SK-N-SH (cell line): Measurements from ENCODE around the gene GJB1.

Source experiments
- SIN3A ChIP-seq: IDR thresholded peaks from 2 replicates; pipeline ENCODE4 v1.6.1; 2012; ENCODE audit warnings: low read depth, mild to moderate bottlenecking, low read length, moderate library complexity, borderline replicate concordance
- TF ChIP-seq, protein P1 (sequence below): fragments of 200-600 bp; sonication (generic); IDR thresholded peaks from 2 replicates; pipeline ENCODE4 v1.6.1; 2017; ENCODE audit warnings: antibody characterized with exemption, mild to moderate bottlenecking, moderate library complexity

DNA sequence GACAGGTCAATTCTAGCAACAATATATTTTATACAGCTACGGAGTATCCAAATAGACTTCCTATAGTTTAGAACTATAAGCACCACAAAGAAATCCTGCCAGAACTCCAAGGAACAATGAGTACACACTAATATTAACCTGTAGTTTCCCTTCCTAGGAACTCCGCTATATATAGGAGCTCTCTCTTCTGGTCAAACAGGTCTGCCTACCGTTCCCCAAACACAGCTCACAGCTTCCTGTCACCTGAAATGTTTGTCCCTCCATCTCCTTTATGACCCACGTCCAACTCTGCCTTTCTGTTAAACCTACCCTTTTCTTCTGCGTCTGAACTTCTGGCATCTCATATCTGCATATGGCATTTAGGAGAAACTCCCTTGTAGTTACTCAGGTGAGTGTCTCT is 10.5 kb upstream of the GJB1 start:
- TF ChIP-seq, protein P1, sequence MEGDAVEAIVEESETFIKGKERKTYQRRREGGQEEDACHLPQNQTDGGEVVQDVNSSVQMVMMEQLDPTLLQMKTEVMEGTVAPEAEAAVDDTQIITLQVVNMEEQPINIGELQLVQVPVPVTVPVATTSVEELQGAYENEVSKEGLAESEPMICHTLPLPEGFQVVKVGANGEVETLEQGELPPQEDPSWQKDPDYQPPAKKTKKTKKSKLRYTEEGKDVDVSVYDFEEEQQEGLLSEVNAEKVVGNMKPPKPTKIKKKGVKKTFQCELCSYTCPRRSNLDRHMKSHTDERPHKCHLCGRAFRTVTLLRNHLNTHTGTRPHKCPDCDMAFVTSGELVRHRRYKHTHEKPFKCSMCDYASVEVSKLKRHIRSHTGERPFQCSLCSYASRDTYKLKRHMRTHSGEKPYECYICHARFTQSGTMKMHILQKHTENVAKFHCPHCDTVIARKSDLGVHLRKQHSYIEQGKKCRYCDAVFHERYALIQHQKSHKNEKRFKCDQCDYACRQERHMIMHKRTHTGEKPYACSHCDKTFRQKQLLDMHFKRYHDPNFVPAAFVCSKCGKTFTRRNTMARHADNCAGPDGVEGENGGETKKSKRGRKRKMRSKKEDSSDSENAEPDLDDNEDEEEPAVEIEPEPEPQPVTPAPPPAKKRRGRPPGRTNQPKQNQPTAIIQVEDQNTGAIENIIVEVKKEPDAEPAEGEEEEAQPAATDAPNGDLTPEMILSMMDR, result no peak
- no peak for TF ChIP-seq SIN3A
